Measurements from ENCODE around the gene CKMT1A. TPM values are rescaled to one million over a fixed set of nuclear protein-coding genes. Genes with fewer than 3 reads are reported as not detected.
A peak's percentile ranks its signal among the peaks of the same experiment; 100 is the strongest.
"Not testable (repeated sequence)": the region's sequence is repeated elsewhere in the genome, so short reads cannot be mapped to it uniquely, and the experiment has no call there.

Gene CKMT1A
- total RNA-seq (2013): not detected
- polyA plus RNA-seq (not detected), polyA minus RNA-seq (not detected in 2 replicates), total RNA-seq (0 to 0.92 (median 0.04) reads per million in 11 experiments)

DNA sequence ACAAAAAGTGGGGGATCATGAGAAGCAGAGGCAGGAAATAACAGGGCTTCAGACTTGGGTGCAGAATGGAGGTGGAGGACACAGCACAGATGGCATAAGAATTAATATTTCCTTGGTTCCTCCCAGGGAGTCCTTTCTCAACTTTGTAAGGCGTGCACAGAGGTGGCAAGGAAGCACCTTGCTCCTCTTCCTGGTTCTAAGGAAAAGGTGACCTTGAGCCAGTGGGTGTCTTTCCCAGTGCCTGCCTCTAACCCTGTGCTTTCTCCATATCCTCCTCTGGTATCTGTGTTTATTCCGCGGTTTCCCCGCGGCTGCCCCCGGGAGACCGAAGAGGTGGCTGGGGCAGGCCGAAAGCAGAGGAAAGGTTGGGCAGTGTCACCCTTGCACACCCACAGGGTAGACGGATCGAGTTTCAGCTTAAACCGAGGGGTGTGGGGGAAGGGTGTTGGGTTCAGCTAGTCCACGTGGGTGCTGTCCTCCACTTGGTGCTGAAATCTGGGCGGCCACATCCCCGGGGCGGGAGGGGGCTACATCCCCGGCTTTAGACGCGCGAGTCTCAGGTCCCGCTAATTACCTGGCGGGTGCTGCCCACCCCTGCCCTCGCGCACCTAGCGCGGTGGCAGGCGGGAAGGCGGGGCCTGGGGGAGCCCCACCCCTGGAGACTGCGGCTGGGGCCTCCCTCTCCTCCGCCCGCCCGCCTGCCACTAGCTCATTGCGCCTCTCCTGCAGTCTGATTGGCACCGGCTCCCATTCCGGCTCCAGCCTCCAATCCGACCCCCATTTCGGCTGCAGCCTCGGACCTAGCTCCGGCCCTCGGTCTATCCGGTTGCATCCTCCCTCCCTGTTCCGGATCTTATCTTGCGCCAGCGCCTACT lies at the start of gene CKMT1A:
Gene CKMT1A, plus strand, starts transcription at position 712 of the 875 bp plus-strand sequence. CDS start 192 bp downstream, outside the sequence.
- H3K4me2 ChIP-seq (replicated peaks; ENCODE audit: extremely low read depth, low read length, poor library complexity, severe bottlenecking); H3K9me3 Mint-ChIP-seq; H3K36me3 Mint-ChIP-seq; H3K4me1 ChIP-seq (ENCODE audit: control insufficient read depth in 1 of 2, insufficient read depth in 2 of 2, low read length in 2 of 2); H3K36me3 ChIP-seq (replicated peaks in 1 of 2; ENCODE audit: control insufficient read depth in 1 of 2, insufficient read depth in 2 of 2, low read length in 2 of 2); H3K4me1 Mint-ChIP-seq; H3K9ac ChIP-seq (ENCODE audit: insufficient read depth, low read length, poor library complexity, severe bottlenecking); H3K4me3 ChIP-seq (replicated peaks in 1 of 3; ENCODE audit: low read depth in 2 of 3, low read length in 3 of 3); H3K4me3 Mint-ChIP-seq; H4K20me1 ChIP-seq (ENCODE audit: insufficient read depth, low read length); DNase-seq; H2AFZ ChIP-seq (ENCODE audit: insufficient read depth, low read depth, low read length, poor library complexity, severe bottlenecking); H3K9me3 ChIP-seq (replicated peaks in 1 of 2; ENCODE audit: control insufficient read depth in 1 of 2, insufficient read depth in 1 of 2, low read length in 2 of 2); H3K79me2 ChIP-seq (ENCODE audit: insufficient read depth, low read length); H3K27me3 ChIP-seq (ENCODE audit: control insufficient read depth in 2 of 2, insufficient read depth in 2 of 2, low read length in 2 of 2); H3K27ac ChIP-seq (ENCODE audit: low read depth in 1 of 2, low read length in 2 of 2); H3K27ac Mint-ChIP-seq: not testable (repeated sequence)
- WGBS (ENCODE audit: insufficient coverage): no CpG with 5 or more reads among the region's 43 CpGs
- peaks cover 4 to 13% (median 6%) of the 10 kb centered on the region in 3 donors for H3K27me3 Mint-ChIP-seq (ENCODE audit: low read depth in 3 of 3)
- intact Hi-C loops (cut with micrococcal nuclease): loop anchor here in 1 of 2 donors (10.0 kb wide), 1 partner anchor 259 kb away; no protein-coding TSS in a partner anchor

DNA sequence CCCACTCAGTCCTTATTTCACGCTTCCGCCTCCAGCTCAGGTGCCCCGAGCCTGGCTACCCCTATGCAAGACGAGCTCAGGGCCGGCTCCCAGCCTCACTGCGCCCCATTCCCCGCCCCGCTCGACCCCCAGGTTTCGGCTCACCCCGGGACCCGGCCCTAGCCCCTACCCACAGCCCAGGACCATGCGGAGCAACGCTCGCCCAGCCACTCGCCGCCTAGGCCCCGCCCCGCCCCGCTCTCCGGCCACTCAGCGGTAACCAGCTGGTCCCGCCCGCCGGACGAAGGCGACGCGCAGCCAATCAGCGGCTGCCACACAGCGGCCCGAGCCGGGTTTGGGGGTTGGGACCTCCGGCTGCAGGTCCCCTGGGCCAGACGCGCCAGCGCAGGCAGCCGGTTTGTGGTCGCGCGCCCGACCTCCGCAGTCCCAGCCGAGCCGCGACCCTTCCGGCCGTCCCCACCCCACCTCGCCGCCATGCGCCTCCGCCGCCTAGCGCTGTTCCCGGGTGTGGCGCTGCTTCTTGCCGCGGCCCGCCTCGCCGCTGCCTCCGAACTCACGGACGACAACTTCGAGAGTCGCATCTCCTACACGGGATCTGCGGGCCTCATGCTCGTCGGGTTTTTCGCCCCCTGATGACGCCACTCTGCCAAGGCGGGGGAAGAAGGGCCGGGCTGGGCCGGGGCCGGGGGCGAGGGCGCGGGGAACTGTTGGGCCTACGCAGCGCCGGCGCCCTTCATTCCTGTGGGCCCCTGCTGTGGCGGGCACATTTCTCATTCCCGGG lies 44.8 kb upstream of the CKMT1A start, which contains the start of gene CATSPER2:
Gene CATSPER2, minus strand, starts transcription at position 196 of the 781 bp plus-strand sequence. CDS start 783 bp downstream, outside the sequence.
- TF ChIP-seq, protein P1, sequence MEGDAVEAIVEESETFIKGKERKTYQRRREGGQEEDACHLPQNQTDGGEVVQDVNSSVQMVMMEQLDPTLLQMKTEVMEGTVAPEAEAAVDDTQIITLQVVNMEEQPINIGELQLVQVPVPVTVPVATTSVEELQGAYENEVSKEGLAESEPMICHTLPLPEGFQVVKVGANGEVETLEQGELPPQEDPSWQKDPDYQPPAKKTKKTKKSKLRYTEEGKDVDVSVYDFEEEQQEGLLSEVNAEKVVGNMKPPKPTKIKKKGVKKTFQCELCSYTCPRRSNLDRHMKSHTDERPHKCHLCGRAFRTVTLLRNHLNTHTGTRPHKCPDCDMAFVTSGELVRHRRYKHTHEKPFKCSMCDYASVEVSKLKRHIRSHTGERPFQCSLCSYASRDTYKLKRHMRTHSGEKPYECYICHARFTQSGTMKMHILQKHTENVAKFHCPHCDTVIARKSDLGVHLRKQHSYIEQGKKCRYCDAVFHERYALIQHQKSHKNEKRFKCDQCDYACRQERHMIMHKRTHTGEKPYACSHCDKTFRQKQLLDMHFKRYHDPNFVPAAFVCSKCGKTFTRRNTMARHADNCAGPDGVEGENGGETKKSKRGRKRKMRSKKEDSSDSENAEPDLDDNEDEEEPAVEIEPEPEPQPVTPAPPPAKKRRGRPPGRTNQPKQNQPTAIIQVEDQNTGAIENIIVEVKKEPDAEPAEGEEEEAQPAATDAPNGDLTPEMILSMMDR (IDR thresholded peaks at IDR 0.05): no peak
- Mint-ChIP-seq H3K27me3 (ENCODE audit: low read depth in 3 of 3) (peaks cover 0 to 6% (median 0%) of the 10 kb centered on the region in 3 donors), H3K27ac (no peak within 1 kb of the TSS), H3K4me1 (no peaks in the 10 kb centered on the region), H3K36me3 (peaks cover 17 to 40% of the 10 kb centered on the region in 2 donors), H3K4me3 (peak within 1 kb of the TSS in 1 of 2 donors; percentile 30), H3K9me3 (peaks cover 5 to 11% (median 9%) of the 10 kb centered on the region in 7 donors)
- H2AFZ ChIP-seq (ENCODE audit: insufficient read depth, low read depth, low read length, poor library complexity, severe bottlenecking): no peak within 1 kb of the TSS
- H3K9me3 ChIP-seq (replicated peaks in 1 of 2; ENCODE audit: control insufficient read depth in 1 of 2, insufficient read depth in 1 of 2, low read length in 2 of 2): no peaks in the 10 kb centered on the region
- H3K4me1 ChIP-seq (ENCODE audit: control insufficient read depth in 1 of 2, insufficient read depth in 2 of 2, low read length in 2 of 2): no peaks in the 10 kb centered on the region
- WGBS (ENCODE audit: insufficient coverage): 99% methylated on average over 56 of the region's 85 CpGs
- H4K20me1 ChIP-seq (ENCODE audit: insufficient read depth, low read length): no peaks in the 10 kb centered on the region
- no peak within 1 kb of the TSS for H3K4me3 ChIP-seq (replicated peaks in 1 of 3; ENCODE audit: low read depth in 2 of 3, low read length in 3 of 3)
- no peaks in the 10 kb centered on the region for H3K27me3 ChIP-seq (ENCODE audit: control insufficient read depth in 2 of 2, insufficient read depth in 2 of 2, low read length in 2 of 2)
- H3K9ac ChIP-seq (ENCODE audit: insufficient read depth, low read length, poor library complexity, severe bottlenecking): no peak within 1 kb of the TSS
- no peaks in the 10 kb centered on the region for H3K79me2 ChIP-seq (ENCODE audit: insufficient read depth, low read length)
- H3K4me2 ChIP-seq (replicated peaks; ENCODE audit: extremely low read depth, low read length, poor library complexity, severe bottlenecking): no peak within 1 kb of the TSS
- intact Hi-C loops (cut with micrococcal nuclease): no loop called here
- no peak for DNase-seq
- H3K27ac ChIP-seq (ENCODE audit: low read depth in 1 of 2, low read length in 2 of 2): no peak within 1 kb of the TSS
- no peaks in the 10 kb centered on the region for H3K36me3 ChIP-seq (replicated peaks in 1 of 2; ENCODE audit: control insufficient read depth in 1 of 2, insufficient read depth in 2 of 2, low read length in 2 of 2)

DNA sequence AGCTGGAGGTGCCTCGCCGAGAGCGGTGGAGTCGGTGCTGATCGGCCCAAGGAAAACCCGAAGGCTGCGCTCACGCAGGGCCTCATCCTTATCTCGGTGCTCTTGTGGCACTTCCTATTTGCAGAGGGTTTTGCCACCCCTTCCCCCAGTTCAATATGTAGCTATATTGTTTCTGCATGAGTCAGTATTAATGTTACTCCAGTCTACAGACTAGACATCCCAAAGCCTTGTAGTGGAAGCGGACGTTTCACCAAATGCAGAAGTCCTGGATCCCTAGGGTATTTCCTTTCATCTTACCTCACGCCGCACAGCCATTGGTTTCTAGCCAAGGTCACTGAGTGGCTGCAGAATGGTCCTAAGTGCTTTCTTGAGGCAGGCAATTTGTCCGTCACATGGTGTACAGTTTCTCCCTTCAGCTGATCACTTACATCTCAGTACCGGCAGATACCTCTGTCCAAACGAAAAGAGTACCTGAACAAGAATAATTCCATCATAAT lies 44.2 kb upstream of the CKMT1A start:
- H2AFZ ChIP-seq (ENCODE audit: insufficient read depth, low read depth, low read length, poor library complexity, severe bottlenecking); H3K36me3 ChIP-seq (replicated peaks in 1 of 2; ENCODE audit: control insufficient read depth in 1 of 2, insufficient read depth in 2 of 2, low read length in 2 of 2); H3K4me1 Mint-ChIP-seq; H3K9me3 ChIP-seq (replicated peaks in 1 of 2; ENCODE audit: control insufficient read depth in 1 of 2, insufficient read depth in 1 of 2, low read length in 2 of 2); H3K27ac Mint-ChIP-seq; H3K4me3 ChIP-seq (replicated peaks in 1 of 3; ENCODE audit: low read depth in 2 of 3, low read length in 3 of 3); H3K4me1 ChIP-seq (ENCODE audit: control insufficient read depth in 1 of 2, insufficient read depth in 2 of 2, low read length in 2 of 2); H3K4me3 Mint-ChIP-seq; H3K27me3 ChIP-seq (ENCODE audit: control insufficient read depth in 2 of 2, insufficient read depth in 2 of 2, low read length in 2 of 2); H3K27me3 Mint-ChIP-seq (ENCODE audit: low read depth in 3 of 3); H3K9ac ChIP-seq (ENCODE audit: insufficient read depth, low read length, poor library complexity, severe bottlenecking); H4K20me1 ChIP-seq (ENCODE audit: insufficient read depth, low read length); intact Hi-C loops (cut with micrococcal nuclease); H3K79me2 ChIP-seq (ENCODE audit: insufficient read depth, low read length); H3K27ac ChIP-seq (ENCODE audit: low read depth in 1 of 2, low read length in 2 of 2); H3K4me2 ChIP-seq (replicated peaks; ENCODE audit: extremely low read depth, low read length, poor library complexity, severe bottlenecking); DNase-seq: not testable (repeated sequence)
- peaks cover 5 to 11% (median 9%) of the 10 kb centered on the region in 7 donors for H3K9me3 Mint-ChIP-seq
- peaks cover 17 to 40% of the 10 kb centered on the region in 2 donors for H3K36me3 Mint-ChIP-seq
- WGBS (ENCODE audit: insufficient coverage): 100% methylated on average over 1 of the region's 16 CpGs
